ENCODE data around the gene DNAJC30.

Gene DNAJC30

GRCh38 chr7:73707045-73707631, 23.9 kb upstream of the DNAJC30 start:
- DNase-seq (ENCODE audit: low spot score): no peak

GRCh38 chr7:73706126-73707044, 23.1 kb upstream of the DNAJC30 start:
- DNase-seq (ENCODE audit: low spot score): no peak

- no peak for DNase-seq (ENCODE audit: low spot score)
These were observed 22.3 kb upstream of the DNAJC30 start for GRCh38 chr7:73705551-73705920.

- DNase-seq (ENCODE audit: low spot score): no peak
These were observed 21.6 kb upstream of the DNAJC30 start for GRCh38 chr7:73704640-73705550.

- peak; percentile 67 for DNase-seq (ENCODE audit: low spot score)
These were observed 20.7 kb upstream of the DNAJC30 start for GRCh38 chr7:73703757-73704639.

- no peak for DNase-seq (ENCODE audit: low spot score)
These were observed 20.0 kb upstream of the DNAJC30 start for GRCh38 chr7:73703225-73703624.

- no peak for DNase-seq (ENCODE audit: low spot score)
These were observed 19.4 kb upstream of the DNAJC30 start for GRCh38 chr7:73702665-73703064.

- DNase-seq (ENCODE audit: low spot score): no peak
These were observed 19.0 kb upstream of the DNAJC30 start for GRCh38 chr7:73702226-73702625.

GRCh38 chr7:73701357-73701995, 18.2 kb upstream of the DNAJC30 start:
- DNase-seq (ENCODE audit: low spot score): peak; percentile 70

GRCh38 chr7:73700581-73701134, 17.4 kb upstream of the DNAJC30 start:
- DNase-seq (ENCODE audit: low spot score): no peak

- DNase-seq (ENCODE audit: low spot score): no peak
These were observed 16.8 kb upstream of the DNAJC30 start for GRCh38 chr7:73700069-73700423.

- no peak for DNase-seq (ENCODE audit: low spot score)
These were observed 16.3 kb upstream of the DNAJC30 start for GRCh38 chr7:73699370-73700068.

- DNase-seq (ENCODE audit: low spot score): no peak
These were observed 15.2 kb upstream of the DNAJC30 start for GRCh38 chr7:73698410-73698809.

GRCh38 chr7:73696372-73696771, 13.1 kb upstream of the DNAJC30 start:
- DNase-seq (ENCODE audit: low spot score): no peak

GRCh38 chr7:73690646-73691045, 7.4 kb upstream of the DNAJC30 start:
- DNase-seq (ENCODE audit: low spot score): no peak

GRCh38 chr7:73688288-73688687, 5.0 kb upstream of the DNAJC30 start:
- no peak for DNase-seq (ENCODE audit: low spot score)

- DNase-seq (ENCODE audit: low spot score): no peak
These were observed 2.1 kb upstream of the DNAJC30 start for GRCh38 chr7:73685311-73685710.

- DNase-seq (ENCODE audit: low spot score): no peak
These were observed 788 bp upstream of the DNAJC30 start for GRCh38 chr7:73683788-73684693.

- no peak for DNase-seq (ENCODE audit: low spot score)
These were observed 553 bp downstream of the DNAJC30 start for GRCh38 chr7:73682745-73683055.
